ENCODE results near the gene UBXN1.
A peak's percentile ranks its signal among the peaks of the same experiment; 100 is the strongest.

Gene UBXN1

GRCh38 chr11:62673196-62673525, 5.7 kb downstream of the UBXN1 start:
- Mint-ChIP-seq H3K9me3 (no peaks in the 10 kb centered on the region), H3K27me3 (ENCODE audit: low read depth) (no peaks in the 10 kb centered on the region), H3K36me3 (ENCODE audit: low read depth) (peaks cover 45% of the 10 kb centered on the region), H3K4me3 (peak overlapping the region; percentile 98), H3K4me1 (ENCODE audit: low read depth) (peaks cover 45% of the 10 kb centered on the region), H3K27ac (no peak overlapping the region)
- DNase-seq (ENCODE audit: low spot score): no peak

DNA sequence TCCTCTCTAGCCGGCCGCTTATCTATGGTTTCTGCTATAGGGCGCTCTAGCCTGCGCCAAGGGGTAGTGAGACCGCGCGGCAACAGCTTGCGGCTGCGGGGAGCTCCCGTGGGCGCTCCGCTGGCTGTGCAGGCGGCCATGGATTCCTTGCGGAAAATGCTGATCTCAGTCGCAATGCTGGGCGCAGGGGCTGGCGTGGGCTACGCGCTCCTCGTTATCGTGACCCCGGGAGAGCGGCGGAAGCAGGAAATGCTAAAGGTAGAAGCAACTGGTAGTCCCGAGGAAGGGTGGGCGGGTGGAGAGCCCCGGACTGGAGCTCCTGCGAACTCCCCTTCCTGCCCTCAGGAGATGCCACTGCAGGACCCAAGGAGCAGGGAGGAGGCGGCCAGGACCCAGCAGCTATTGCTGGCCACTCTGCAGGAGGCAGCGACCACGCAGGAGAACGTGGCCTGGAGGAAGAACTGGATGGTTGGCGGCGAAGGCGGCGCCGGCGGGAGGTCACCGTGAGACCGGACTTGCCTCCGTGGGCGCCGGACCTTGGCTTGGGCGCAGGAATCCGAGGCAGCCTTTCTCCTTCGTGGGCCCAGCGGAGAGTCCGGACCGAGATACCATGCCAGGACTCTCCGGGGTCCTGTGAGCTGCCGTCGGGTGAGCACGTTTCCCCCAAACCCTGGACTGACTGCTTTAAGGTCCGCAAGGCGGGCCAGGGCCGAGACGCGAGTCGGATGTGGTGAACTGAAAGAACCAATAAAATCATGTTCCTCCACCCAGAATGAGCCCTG, 7.1 kb downstream of the UBXN1 start, which contains the start of the genes LBHD1 and UQCC3:
LBHD1 (minus strand) TSS at position 660 of the 782 bp plus-strand sequence. CDS start 2,236 bp downstream, outside the sequence.
UQCC3 (plus strand) TSS at position 66 of the 782 bp plus-strand sequence; CDS start at position 139, 73 bp downstream.
- Mint-ChIP-seq H3K27me3 (ENCODE audit: low read depth) (no peaks in the 10 kb centered on the region), H3K4me3 (peak within 1 kb of the TSS; percentile 98), H3K9me3 (no peaks in the 10 kb centered on the region), H3K4me1 (ENCODE audit: low read depth) (peaks cover 44% of the 10 kb centered on the region), H3K36me3 (ENCODE audit: low read depth) (peaks cover 40% of the 10 kb centered on the region), H3K27ac (peak within 1 kb of the TSS; percentile 92)
- peak; percentile 76 for DNase-seq (ENCODE audit: low spot score)

GRCh38 chr11:62671236-62671607, 7.7 kb downstream of the UBXN1 start:
- H3K36me3 Mint-ChIP-seq (ENCODE audit: low read depth): peaks cover 42% of the 10 kb centered on the region
- no peaks in the 10 kb centered on the region for H3K27me3 Mint-ChIP-seq (ENCODE audit: low read depth)
- H3K4me1 Mint-ChIP-seq (ENCODE audit: low read depth): peaks cover 43% of the 10 kb centered on the region
- peak overlapping the region; percentile 98 for H3K4me3 Mint-ChIP-seq
- no peaks in the 10 kb centered on the region for H3K9me3 Mint-ChIP-seq
- peak overlapping the region; percentile 92 for H3K27ac Mint-ChIP-seq
- DNase-seq (ENCODE audit: low spot score): no peak

DNA sequence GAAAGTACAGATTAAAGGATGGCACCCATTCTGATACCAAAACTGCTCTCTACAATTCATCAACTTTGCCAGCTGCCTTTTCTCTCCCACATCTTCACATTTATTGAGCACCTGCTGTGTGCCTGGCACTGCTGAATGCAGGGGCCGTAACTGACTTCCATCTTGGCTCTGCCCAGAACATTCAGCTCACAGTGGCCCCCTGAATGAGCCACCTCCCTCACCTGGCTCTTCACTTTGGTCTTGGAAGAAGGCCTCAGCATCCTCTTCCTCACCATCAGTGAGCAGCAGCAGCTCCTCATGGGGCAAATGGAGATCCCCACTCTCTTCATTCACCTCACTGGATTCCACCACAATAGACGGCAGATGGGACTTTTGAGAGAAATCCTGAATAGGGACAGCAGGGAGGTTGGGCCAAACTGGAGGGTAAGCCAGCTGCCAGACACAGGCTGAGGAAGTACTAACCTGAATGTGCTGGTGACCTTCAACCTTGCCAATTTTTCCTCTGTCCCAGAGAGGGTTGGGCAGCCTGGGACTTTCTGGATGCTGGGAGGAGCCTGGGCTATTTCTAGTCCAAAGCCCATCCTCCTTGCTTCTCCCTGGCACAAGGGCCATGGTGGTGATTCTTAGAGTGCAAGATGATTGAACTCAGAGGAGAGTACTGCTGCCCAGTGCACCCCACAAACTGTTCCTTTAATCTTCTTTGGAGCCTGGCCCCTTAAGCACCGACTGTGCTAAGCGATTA, 9.3 kb downstream of the UBXN1 start:
- no peak for DNase-seq (ENCODE audit: low spot score)
- Mint-ChIP-seq H3K27ac (peak overlapping the region; percentile 92), H3K9me3 (no peaks in the 10 kb centered on the region), H3K4me3 (peak overlapping the region; percentile 98), H3K27me3 (ENCODE audit: low read depth) (no peaks in the 10 kb centered on the region), H3K36me3 (ENCODE audit: low read depth) (peaks cover 46% of the 10 kb centered on the region), H3K4me1 (ENCODE audit: low read depth) (peaks cover 38% of the 10 kb centered on the region)

DNA sequence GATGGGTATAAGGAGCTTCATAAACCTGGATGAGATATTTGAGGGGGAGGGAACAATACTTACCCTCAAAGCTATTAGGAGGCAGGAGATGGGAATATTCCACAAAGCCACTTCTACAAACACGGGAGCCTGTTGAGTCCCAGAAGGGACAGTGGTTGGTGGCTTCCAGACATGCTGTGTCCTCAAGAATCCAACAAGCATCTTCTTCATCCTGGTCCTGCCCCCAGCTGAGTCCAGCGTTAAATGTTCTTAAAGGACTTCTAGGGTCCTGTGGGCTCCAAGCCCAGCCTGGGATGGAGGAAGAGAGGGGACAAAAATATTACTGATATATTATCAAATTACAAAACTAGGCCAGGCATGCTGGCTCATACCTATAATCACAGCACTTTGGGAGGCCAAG, 11.4 kb downstream of the UBXN1 start:
- H3K4me3 Mint-ChIP-seq: peak overlapping the region; percentile 98
- H3K4me1 Mint-ChIP-seq (ENCODE audit: low read depth): peaks cover 31% of the 10 kb centered on the region
- H3K9me3 Mint-ChIP-seq: no peaks in the 10 kb centered on the region
- peak overlapping the region; percentile 10 for H3K27ac Mint-ChIP-seq
- peaks cover 46% of the 10 kb centered on the region for H3K36me3 Mint-ChIP-seq (ENCODE audit: low read depth)
- no peak for DNase-seq (ENCODE audit: low spot score)
- H3K27me3 Mint-ChIP-seq (ENCODE audit: low read depth): no peaks in the 10 kb centered on the region

DNA sequence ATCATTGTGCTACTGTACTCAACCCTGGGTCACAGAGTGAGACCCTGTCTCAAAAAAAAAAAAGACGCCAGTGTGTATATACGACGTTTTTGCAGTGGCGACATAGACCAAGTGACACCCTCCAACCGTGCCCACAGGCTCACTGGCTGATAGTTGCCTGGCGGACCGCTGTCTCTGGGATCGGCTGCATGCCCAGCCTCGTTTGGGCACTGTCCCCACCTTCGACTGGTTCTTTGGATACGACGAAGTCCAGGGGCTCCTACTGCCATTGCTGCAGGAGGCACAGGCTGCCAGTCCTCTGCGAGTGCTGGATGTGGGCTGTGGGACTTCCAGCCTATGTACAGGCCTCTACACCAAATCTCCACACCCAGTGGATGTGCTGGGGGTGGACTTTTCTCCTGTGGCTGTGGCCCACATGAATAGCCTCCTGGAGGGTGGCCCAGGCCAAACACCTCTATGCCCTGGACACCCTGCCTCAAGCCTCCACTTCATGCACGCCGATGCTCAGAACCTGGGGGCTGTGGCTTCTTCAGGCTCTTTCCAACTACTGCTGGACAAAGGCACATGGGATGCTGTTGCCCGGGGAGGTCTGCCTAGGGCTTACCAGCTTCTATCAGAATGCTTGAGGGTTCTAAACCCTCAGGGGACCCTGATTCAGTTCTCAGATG, 12.5 kb downstream of the UBXN1 start:
- peak overlapping the region; percentile 98 for H3K4me3 Mint-ChIP-seq
- peak overlapping the region; percentile 68 for H3K27ac Mint-ChIP-seq
- peaks cover 30% of the 10 kb centered on the region for H3K4me1 Mint-ChIP-seq (ENCODE audit: low read depth)
- peaks cover 43% of the 10 kb centered on the region for H3K36me3 Mint-ChIP-seq (ENCODE audit: low read depth)
- no peaks in the 10 kb centered on the region for H3K9me3 Mint-ChIP-seq
- no peak for DNase-seq (ENCODE audit: low spot score)
- H3K27me3 Mint-ChIP-seq (ENCODE audit: low read depth): no peaks in the 10 kb centered on the region

GRCh38 chr11:62665599-62666258, 13.1 kb downstream of the UBXN1 start:
- peak overlapping the region; percentile 91 for H3K27ac Mint-ChIP-seq
- peak overlapping the region; percentile 98 for H3K4me3 Mint-ChIP-seq
- H3K4me1 Mint-ChIP-seq (ENCODE audit: low read depth): peaks cover 28% of the 10 kb centered on the region
- peak; percentile 47 for DNase-seq (ENCODE audit: low spot score)
- H3K9me3 Mint-ChIP-seq: no peaks in the 10 kb centered on the region
- no peaks in the 10 kb centered on the region for H3K27me3 Mint-ChIP-seq (ENCODE audit: low read depth)
- H3K36me3 Mint-ChIP-seq (ENCODE audit: low read depth): peaks cover 41% of the 10 kb centered on the region

DNA sequence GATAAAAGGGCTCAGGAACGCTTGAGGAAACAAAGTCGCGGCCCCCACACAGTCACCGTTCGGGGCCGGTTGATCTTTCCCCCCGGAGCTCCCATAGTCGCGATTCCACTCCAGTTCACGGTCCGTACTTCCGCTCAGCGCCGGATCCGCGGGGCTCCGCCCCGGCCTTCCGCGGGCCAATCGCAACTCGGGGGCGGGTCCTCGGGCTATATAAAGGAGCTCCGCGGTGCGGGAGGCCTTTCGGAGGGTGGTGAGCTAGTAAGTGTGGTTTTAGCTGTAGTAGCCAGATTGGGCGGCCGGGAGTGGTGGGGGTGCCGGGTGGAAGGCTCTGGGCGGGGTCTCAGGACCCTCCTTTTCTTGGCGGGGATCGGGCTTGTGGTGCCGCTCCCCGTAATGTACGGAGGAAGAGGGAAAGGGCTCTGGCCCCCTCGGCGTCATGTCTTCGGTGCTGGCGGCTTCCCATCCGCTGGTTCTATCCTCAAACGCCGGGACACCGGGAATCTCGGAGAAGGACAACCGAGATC, 13.7 kb downstream of the UBXN1 start, which contains the start of the genes C11orf98 and CSKMT:
C11orf98 (minus strand) TSS at position 136 of the 524 bp plus-strand sequence; CDS start at position 95, 41 bp downstream.
CSKMT (plus strand) TSS at position 238 of the 524 bp plus-strand sequence. CDS start 568 bp downstream, outside the sequence.
- Mint-ChIP-seq H3K27me3 (ENCODE audit: low read depth) (no peaks in the 10 kb centered on the region), H3K4me1 (ENCODE audit: low read depth) (peaks cover 24% of the 10 kb centered on the region)

DNA sequence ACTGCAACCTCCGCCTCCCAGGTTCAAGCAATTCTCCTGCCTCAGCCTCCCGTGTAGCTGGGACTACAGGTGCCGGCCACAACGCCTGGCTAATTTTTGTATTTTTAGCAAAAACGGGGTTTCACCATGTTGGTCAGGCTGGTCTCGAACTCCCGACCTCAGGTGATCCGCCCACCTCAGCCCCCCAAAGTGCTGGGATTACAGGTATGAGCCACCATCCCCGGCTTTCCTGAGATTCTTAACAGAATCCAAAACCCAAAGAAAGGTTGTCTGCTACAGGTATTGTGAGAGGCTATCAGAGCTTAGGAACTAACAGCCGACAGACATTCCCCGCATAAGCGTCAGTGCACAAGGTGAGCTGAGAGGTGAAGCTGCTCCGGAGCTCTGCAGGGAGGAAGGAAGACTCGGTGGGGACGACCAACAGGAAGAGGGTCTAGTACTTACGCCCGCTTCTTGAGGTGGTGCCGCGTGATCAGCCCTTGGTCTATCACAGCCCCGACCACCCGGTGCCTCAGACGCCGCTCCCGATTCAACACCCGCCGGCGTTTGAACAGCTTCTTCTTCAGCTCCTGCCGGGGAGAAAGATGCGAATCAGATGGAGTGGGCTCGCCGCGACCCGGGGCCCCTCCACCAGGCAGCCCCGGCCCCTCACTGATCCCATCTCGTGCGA, 14.3 kb downstream of the UBXN1 start:
- H3K4me1 Mint-ChIP-seq (ENCODE audit: low read depth): peaks cover 20% of the 10 kb centered on the region
- H3K36me3 Mint-ChIP-seq (ENCODE audit: low read depth): peaks cover 41% of the 10 kb centered on the region
- H3K4me3 Mint-ChIP-seq: peak overlapping the region; percentile 98
- H3K9me3 Mint-ChIP-seq: no peaks in the 10 kb centered on the region
- DNase-seq (ENCODE audit: low spot score): no peak
- H3K27me3 Mint-ChIP-seq (ENCODE audit: low read depth): no peaks in the 10 kb centered on the region
- H3K27ac Mint-ChIP-seq: peak overlapping the region; percentile 91

More for the DNA sequence above, 13.7 kb downstream of the UBXN1 start, which contains the start of the genes C11orf98 and CSKMT:
- H3K4me3 Mint-ChIP-seq: peak within 1 kb of the TSS; percentile 98
- H3K27ac Mint-ChIP-seq: peak within 1 kb of the TSS; percentile 91
- no peaks in the 10 kb centered on the region for H3K9me3 Mint-ChIP-seq
- peak; percentile 96 for DNase-seq (ENCODE audit: low spot score)
- H3K36me3 Mint-ChIP-seq (ENCODE audit: low read depth): peaks cover 41% of the 10 kb centered on the region

DNA sequence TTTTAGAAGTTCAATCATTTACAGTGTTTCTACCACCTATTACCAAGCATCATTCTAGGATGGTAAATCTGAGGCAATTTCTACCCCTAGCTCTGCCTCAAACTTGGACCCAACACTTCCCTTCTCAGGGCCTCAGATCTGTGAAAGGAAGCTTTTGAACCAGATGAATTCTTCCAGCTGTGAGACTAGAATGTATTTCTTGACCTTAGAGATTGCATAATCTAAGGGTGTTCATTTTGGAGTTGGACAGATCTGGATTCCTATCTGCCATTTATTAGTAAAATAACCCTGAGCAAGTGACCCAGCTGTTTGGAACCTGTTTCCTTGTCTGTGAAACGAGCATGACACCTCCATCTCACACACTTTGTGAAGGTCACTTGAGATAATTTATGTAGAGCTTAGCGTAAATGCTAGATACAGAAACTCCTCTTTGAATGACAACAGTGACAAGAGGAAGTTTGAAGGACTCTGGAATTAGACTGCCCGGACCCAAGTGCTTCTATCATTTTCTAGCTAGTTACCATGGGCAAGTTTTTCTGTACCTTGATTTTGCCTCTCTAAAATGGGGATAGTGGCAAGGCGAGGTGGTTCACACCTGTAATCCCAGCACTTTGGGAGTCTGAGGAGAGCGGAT, 22.0 kb downstream of the UBXN1 start:
- Mint-ChIP-seq H3K9me3 (no peaks in the 10 kb centered on the region), H3K4me3 (no peak overlapping the region), H3K36me3 (ENCODE audit: low read depth) (peaks cover 6% of the 10 kb centered on the region), H3K27me3 (ENCODE audit: low read depth) (no peaks in the 10 kb centered on the region), H3K27ac (no peak overlapping the region), H3K4me1 (ENCODE audit: low read depth) (peaks cover 15% of the 10 kb centered on the region)
- no peak for DNase-seq (ENCODE audit: low spot score)

GRCh38 chr11:62654297-62654696, 24.6 kb downstream of the UBXN1 start:
- Mint-ChIP-seq H3K36me3 (ENCODE audit: low read depth) (peaks cover 11% of the 10 kb centered on the region), H3K4me3 (peak overlapping the region; percentile 46), H3K27me3 (ENCODE audit: low read depth) (no peaks in the 10 kb centered on the region), H3K27ac (no peak overlapping the region), H3K9me3 (no peaks in the 10 kb centered on the region), H3K4me1 (ENCODE audit: low read depth) (peaks cover 14% of the 10 kb centered on the region)
- DNase-seq (ENCODE audit: low spot score): no peak

DNA sequence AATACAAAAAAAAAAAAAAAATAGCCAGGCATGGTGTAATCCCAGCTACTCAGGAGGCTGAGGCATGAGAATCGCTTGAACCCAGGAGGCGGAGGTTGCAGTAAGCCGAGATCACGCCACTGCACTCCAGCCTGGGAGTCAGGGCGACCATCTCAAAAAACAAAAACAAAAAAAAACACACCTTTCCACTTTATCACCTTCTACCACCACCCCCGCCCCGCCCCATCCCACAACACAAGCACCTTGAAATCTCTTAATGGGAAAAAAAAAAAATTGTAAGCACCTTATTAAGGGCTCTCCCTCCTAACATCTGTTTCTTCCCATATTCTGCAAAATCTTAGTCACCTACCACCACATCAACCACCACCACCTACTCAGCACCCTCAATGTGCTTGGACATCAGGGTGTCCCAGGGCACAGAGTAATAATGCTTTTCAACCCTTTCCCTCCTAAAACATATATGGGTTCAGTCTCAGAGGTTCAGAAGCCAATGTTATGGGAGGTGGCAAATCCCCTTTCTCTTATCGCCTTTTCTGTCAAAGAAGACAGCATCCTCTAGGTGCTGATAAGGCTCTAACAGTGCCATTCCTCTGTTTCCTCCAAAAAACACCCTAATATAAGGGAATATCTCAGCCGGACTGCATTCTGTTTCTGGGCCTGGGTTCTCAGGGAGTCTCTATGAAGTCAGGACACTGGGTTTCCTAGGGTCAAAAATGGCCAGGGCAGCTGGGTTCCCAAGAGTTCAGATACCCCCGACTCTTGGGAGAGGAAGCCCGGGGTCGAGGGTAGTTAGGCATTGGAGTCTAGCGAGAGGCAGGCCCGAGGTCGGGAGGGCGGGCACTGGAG, 26.5 kb downstream of the UBXN1 start:
- H3K27me3 Mint-ChIP-seq (ENCODE audit: low read depth): no peaks in the 10 kb centered on the region
- H3K4me1 Mint-ChIP-seq (ENCODE audit: low read depth): peaks cover 14% of the 10 kb centered on the region
- H3K36me3 Mint-ChIP-seq (ENCODE audit: low read depth): peaks cover 15% of the 10 kb centered on the region
- no peak for DNase-seq (ENCODE audit: low spot score)
- peak overlapping the region; percentile 95 for H3K4me3 Mint-ChIP-seq
- no peaks in the 10 kb centered on the region for H3K9me3 Mint-ChIP-seq
- H3K27ac Mint-ChIP-seq: peak overlapping the region; percentile 95

Data from T-helper 2 cell treated with Interferon-gamma antibody and Interleukin-4, amounts not matched to agents 5 μg/mL and 100 μg/mL, for 36 hours (primary cell).